HCT116 (cell line): ENCODE results near the gene ACTR1A. TPM values are rescaled to one million over a fixed set of nuclear protein-coding genes. Genes with fewer than 3 reads are reported as not detected.

Experiments used
- ATAC-seq: fragments of 200-7000 bp; cut with Tn5 transposase; 2 replicates; pipeline ENCODE4 v1.9.1; 2020; ENCODE audit warnings: mild to moderate bottlenecking, moderate library complexity
- BruUV-seq: library from RNA; stranded (reverse); fragments of 400-500 nt; replicated peaks from 2 replicates; lab custom pipeline; 2021; lab: Mats Ljungman, UMichigan
- CTCF ChIA-PET: fragments of 300-600 bp; sonication (Branson Sonifier 250); formaldehyde crosslinking; loops from one replicate; lab custom pipeline; 2021; ENCODE audit warnings: antibody characterized with exemption; lab: Charles Lee
- POLR2A ChIA-PET: fragments of 300-600, 350-600 bp; sonication (Branson Sonifier 250); formaldehyde crosslinking; loops from one replicate; lab custom pipeline; 2021; ENCODE audit warnings: antibody characterized with exemption; lab: Charles Lee
- RAD21 ChIA-PET, 2 experiments: fragments of 300-600 bp; sonication (Branson Sonifier 250); formaldehyde crosslinking; loops; one replicate each; lab custom pipeline; 2023; ENCODE audit warnings: low total read pairs in 2 of 2; ENCODE audit not compliant: uncharacterized antibody in 2 of 2, unreplicated experiment in 2 of 2, low non-redundant PET in 1 of 2; lab: Charles Lee
- DNase-seq: peaks from one replicate; pipeline ENCODE4 v3.0.0-alpha.2; 2010; ENCODE audit warnings: low read depth, low spot score
- H2AFZ ChIP-seq: fragments of 200-600 bp; shearing (Covaris generic), sonication (generic); 2 replicates; pipeline ENCODE4 v1.6.1; 2017; ENCODE audit warnings: low read depth, mixed run types, mixed read lengths, antibody characterized with exemption, low read length; ENCODE audit not compliant: poor library complexity, severe bottlenecking
- H3K27ac ChIP-seq: 2 replicates; pipeline ENCODE4 v1.5.1; 2012; ENCODE audit warnings: low read depth, low read length
- H3K27me3 ChIP-seq: fragments of 200-600 bp; sonication (generic); 2 replicates; pipeline ENCODE4 v1.6.1; 2016; ENCODE audit warnings: mixed run types, low read length, mixed read lengths; ENCODE audit not compliant: insufficient read depth
- H3K36me3 ChIP-seq, 2 experiments: fragments of 200-500 bp in 1 of 2; fragments of 200-600 bp in 1 of 2; sonication (Bioruptor generic) in 1 of 2; sonication (generic) in 1 of 2; 2 replicates each; pipeline versions ENCODE4 v1.5.1 to v1.6.1; 2014 to 2016; ENCODE audit warnings: low read length in 2 of 2, inconsistent platforms in 1 of 2, mixed read lengths in 1 of 2, mixed run types in 1 of 2; ENCODE audit not compliant: insufficient read depth in 2 of 2, control insufficient read depth in 1 of 2
- H3K4me1 ChIP-seq, 2 experiments: fragments of 200-600 bp in 1 of 2; sonication (generic) in 1 of 2; 2 replicates each; pipeline versions ENCODE4 v1.5.1 to v1.6.1; 2012 to 2017; ENCODE audit warnings: low read length in 2 of 2, inconsistent platforms in 1 of 2, mild to moderate bottlenecking in 1 of 2, mixed read lengths in 1 of 2, mixed run types in 1 of 2, moderate library complexity in 1 of 2; ENCODE audit not compliant: insufficient read depth in 2 of 2, control insufficient read depth in 1 of 2
- H3K4me2 ChIP-seq: fragments of 200-600 bp; sonication (generic); 2 replicates; pipeline ENCODE4 v1.6.1; 2017; ENCODE audit warnings: mixed run types, low read length, mixed read lengths
- H3K4me3 ChIP-seq, 2 experiments: fragments of 200-600 bp in 1 of 2; sonication (generic) in 1 of 2; replicated peaks in 1 of 2; 2 replicates each; pipeline ENCODE4 v1.5.1; 2011 to 2016; ENCODE audit warnings: low read length in 2 of 2, control low read depth in 1 of 2, low read depth in 1 of 2, mild to moderate bottlenecking in 1 of 2, mixed read lengths in 1 of 2, mixed run types in 1 of 2
- H3K79me2 ChIP-seq: fragments of 200-600 bp; sonication (generic); 2 replicates; pipeline ENCODE4 v1.6.1; 2017; ENCODE audit warnings: mild to moderate bottlenecking, mixed run types, low read length, moderate library complexity, mixed read lengths; ENCODE audit not compliant: insufficient read depth
- H3K9ac ChIP-seq: fragments of 200-600 bp; sonication (generic); 2 replicates; pipeline ENCODE4 v1.6.1; 2016; ENCODE audit warnings: low read length, mixed read lengths
- H3K9me2 ChIP-seq: fragments of 200-600 bp; sonication (generic), shearing (Covaris generic); 2 replicates; pipeline ENCODE4 v1.6.1; 2017; ENCODE audit warnings: mixed run types, mild to moderate bottlenecking, moderate library complexity; ENCODE audit not compliant: insufficient read depth
- H3K9me3 ChIP-seq, 2 experiments: fragments of 200-500 bp in 1 of 2; fragments of 200-600 bp in 1 of 2; sonication (Bioruptor generic) in 1 of 2; sonication (generic) in 1 of 2; 2 replicates each; pipeline ENCODE4 v1.6.1; 2014 to 2017; ENCODE audit warnings: low read length in 2 of 2, mixed read lengths in 2 of 2, inconsistent platforms in 1 of 2, low read depth in 1 of 2, mild to moderate bottlenecking in 1 of 2, mixed run types in 1 of 2, moderate library complexity in 1 of 2; ENCODE audit not compliant: control insufficient read depth in 1 of 2, insufficient read depth in 1 of 2
- H4K20me1 ChIP-seq: fragments of 200-600 bp; sonication (generic), shearing (Covaris generic); 2 replicates; pipeline ENCODE4 v1.6.1; 2017; ENCODE audit warnings: mixed run types, mild to moderate bottlenecking, moderate library complexity; ENCODE audit not compliant: insufficient read depth
- CEBPB ChIP-seq: IDR thresholded peaks from 2 replicates; pipeline ENCODE4 v1.6.1; 2012; ENCODE audit warnings: low read depth
- EGR1 ChIP-seq: IDR thresholded peaks from 2 replicates; pipeline ENCODE4 v1.6.1; 2012; ENCODE audit warnings: low read depth
- ELF1 ChIP-seq: IDR thresholded peaks from 2 replicates; pipeline ENCODE4 v1.6.1; 2012; ENCODE audit warnings: low read depth, borderline replicate concordance
- EZH2 ChIP-seq: fragments of 200-600 bp; sonication (generic); IDR thresholded peaks from 2 replicates; pipeline ENCODE4 v1.6.1; 2017; ENCODE audit warnings: antibody characterized with exemption, mixed run types
- EZH2phosphoT487 ChIP-seq: fragments of 200-600 bp; IDR thresholded peaks from 2 replicates; pipeline ENCODE4 v1.6.1; 2018; ENCODE audit warnings: antibody characterized with exemption, borderline replicate concordance
- FOSL1 ChIP-seq: IDR thresholded peaks from 2 replicates; pipeline ENCODE4 v1.6.1; 2012; ENCODE audit warnings: low read depth
- POLR2AphosphoS5 ChIP-seq: IDR thresholded peaks from 2 replicates; pipeline ENCODE4 v1.6.1; 2011; ENCODE audit warnings: mild to moderate bottlenecking, low read depth, low read length, moderate library complexity
- RAD21 ChIP-seq: IDR thresholded peaks from 2 replicates; pipeline ENCODE4 v1.6.1; 2012; ENCODE audit warnings: low read depth, mild to moderate bottlenecking
- SIN3A ChIP-seq: IDR thresholded peaks from 2 replicates; pipeline ENCODE4 v1.6.1; 2012; ENCODE audit warnings: low read depth
- SP1 ChIP-seq: IDR thresholded peaks from 2 replicates; pipeline ENCODE4 v1.6.1; 2012; ENCODE audit warnings: low read depth
- YY1 ChIP-seq: IDR thresholded peaks from 2 replicates; pipeline ENCODE4 v1.6.1; 2011; ENCODE audit warnings: low read length, low read depth, moderate library complexity, mild to moderate bottlenecking; ENCODE audit not compliant: insufficient replicate concordance; ENCODE audit errors: extremely low read depth
- ZFX ChIP-seq: fragments of 450-650 bp; IDR thresholded peaks from 2 replicates; pipeline ENCODE4 v1.6.1; 2017
- intact Hi-C: fragments of 100-400 bp; cut with micrococcal nuclease; formaldehyde crosslinking; loops from 2 replicates; pipeline ENCODE4 v1.10.0; 2022
- total RNA-seq: library from RNA; stranded (reverse); gene quantifications from one replicate; pipeline ENCODE4 v1.2.1, GENCODE V29; 2021; ENCODE audit not compliant: unreplicated experiment
- TF ChIP-seq, protein P1 (sequence below): IDR thresholded peaks from 2 replicates; pipeline ENCODE4 v1.6.1; 2012

The ACTR1A gene
- total RNA-seq, 1 experiment from 2014 or later, result 94.2 TPM

DNA sequence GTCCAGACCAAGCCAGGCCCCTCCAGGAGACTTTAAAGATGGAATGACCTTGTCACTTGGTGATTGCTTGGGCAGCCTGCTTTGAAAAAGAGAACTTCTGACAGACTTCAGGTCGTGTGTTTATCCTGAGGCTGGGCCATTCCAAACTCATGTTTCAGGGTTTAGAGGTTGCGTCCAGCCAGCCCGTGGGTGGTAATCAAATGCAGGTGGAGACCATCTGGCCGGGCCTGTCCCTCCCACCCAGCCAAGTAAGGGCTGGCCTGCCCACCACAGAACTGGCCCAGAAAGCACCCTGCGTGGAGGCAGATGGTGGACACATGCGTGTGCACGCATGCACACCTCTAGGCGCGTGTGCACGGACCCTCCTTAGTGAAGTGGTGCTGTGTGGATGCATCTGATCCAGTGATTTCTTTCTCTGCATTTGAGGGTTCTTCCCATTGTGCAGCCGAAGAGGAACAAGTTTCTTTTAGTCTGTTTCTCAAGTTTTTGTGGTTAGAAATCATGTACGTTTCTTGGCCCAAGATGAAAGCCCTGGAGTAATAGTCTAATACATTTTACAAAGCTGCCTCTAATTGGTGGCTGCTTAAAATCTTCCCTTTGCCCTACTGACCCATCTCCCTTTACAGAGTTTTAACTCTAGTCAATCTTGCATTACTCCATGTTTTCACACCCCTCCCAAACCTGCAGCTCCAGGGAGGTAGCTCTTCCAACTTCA is 44.3 kb upstream of the ACTR1A start:
- no peaks in the 10 kb centered on the region for H3K36me3 ChIP-seq
- H3K9me2 ChIP-seq, result no peaks in the 10 kb centered on the region
- no peaks in the 10 kb centered on the region for H4K20me1 ChIP-seq
- intact Hi-C loops, result no loop called here
- H3K9me3 ChIP-seq, result no peaks in the 10 kb centered on the region
- H3K4me1 ChIP-seq, result no peaks in the 10 kb centered on the region
- ChIA-PET RAD21 (no interaction called here), CTCF (no interaction called here), POLR2A (no interaction called here)
- H3K4me2 ChIP-seq, result no peak overlapping the region
- no peaks in the 10 kb centered on the region for H3K27me3 ChIP-seq
- no peak for TF ChIP-seq EZH2
- TF ChIP-seq FOSL1, result no peak
- TF ChIP-seq ZFX, result no peak
- no peak for TF ChIP-seq SP1
- TF ChIP-seq POLR2AphosphoS5, result no peak
- no peak for TF ChIP-seq CEBPB
- TF ChIP-seq SIN3A, result no peak
- TF ChIP-seq RAD21, result no peak
- TF ChIP-seq EZH2phosphoT487, result no peak
- TF ChIP-seq ELF1, result no peak
- TF ChIP-seq EGR1, result no peak
- TF ChIP-seq YY1, result no peak
- TF ChIP-seq, protein P1, sequence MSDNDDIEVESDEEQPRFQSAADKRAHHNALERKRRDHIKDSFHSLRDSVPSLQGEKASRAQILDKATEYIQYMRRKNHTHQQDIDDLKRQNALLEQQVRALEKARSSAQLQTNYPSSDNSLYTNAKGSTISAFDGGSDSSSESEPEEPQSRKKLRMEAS, result no peak
- H3K9ac ChIP-seq, result no peak overlapping the region
- DNase-seq, result no peak
- H2AFZ ChIP-seq, result no peak overlapping the region
- H3K27ac ChIP-seq, result no peak overlapping the region
- ATAC-seq, result no peak
- no peak overlapping the region for H3K4me3 ChIP-seq
- no peaks in the 10 kb centered on the region for H3K79me2 ChIP-seq
- BruUV-seq, result no TSS peak
